A673 (cell line): Measurements from ENCODE around the gene FKBP5.

Source experiments
- EZH2 ChIP-seq: fragments of 200-600 bp; sonication (generic); IDR thresholded peaks from 2 replicates; pipeline ENCODE4 v1.6.1; 2017; ENCODE audit warnings: borderline replicate concordance, low read depth, mild to moderate bottlenecking, mixed read lengths, antibody characterized with exemption, low read length; ENCODE audit not compliant: poor library complexity, severe bottlenecking
- TF ChIP-seq, protein P1 (sequence below): fragments of 300-800, 200-600 bp; sonication (generic); conservative IDR thresholded peaks from 2 replicates; pipeline ENCODE4 v1.5.1; 2017; ENCODE audit warnings: low read depth, mild to moderate bottlenecking, antibody characterized with exemption, low read length, moderate library complexity, mixed read lengths

DNA sequence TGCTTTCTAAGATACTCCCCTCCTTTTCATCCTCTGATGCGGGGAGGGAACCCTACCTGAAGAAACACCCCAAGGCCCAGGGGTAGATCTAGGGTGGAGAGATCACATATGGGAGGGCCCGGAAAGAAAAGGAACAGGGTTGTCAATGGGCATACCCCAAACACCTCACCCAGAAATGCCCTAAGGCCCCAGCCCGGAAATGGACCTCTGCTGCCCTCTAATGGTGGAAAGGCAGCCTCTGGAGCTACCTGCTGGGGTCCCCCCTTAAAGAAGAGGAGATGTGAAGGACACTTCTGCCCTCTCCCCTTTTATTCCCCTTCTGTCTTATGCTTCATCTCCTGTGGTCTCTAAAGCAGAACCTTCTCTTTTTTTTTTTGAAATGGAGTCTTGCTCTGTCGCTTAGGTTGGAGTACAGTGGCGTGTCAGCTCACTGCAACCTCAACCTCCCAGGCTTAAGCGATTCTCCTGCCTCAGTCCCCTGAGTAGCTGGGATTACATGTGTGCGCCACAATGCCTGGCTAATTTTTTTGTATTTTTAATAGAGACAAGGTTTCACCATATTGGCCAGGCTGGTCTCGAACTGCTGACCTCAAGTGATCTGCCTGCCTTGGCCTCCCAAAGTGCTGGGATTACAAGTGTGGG lies 47.7 kb upstream of the FKBP5 start:
- TF ChIP-seq, protein P1, sequence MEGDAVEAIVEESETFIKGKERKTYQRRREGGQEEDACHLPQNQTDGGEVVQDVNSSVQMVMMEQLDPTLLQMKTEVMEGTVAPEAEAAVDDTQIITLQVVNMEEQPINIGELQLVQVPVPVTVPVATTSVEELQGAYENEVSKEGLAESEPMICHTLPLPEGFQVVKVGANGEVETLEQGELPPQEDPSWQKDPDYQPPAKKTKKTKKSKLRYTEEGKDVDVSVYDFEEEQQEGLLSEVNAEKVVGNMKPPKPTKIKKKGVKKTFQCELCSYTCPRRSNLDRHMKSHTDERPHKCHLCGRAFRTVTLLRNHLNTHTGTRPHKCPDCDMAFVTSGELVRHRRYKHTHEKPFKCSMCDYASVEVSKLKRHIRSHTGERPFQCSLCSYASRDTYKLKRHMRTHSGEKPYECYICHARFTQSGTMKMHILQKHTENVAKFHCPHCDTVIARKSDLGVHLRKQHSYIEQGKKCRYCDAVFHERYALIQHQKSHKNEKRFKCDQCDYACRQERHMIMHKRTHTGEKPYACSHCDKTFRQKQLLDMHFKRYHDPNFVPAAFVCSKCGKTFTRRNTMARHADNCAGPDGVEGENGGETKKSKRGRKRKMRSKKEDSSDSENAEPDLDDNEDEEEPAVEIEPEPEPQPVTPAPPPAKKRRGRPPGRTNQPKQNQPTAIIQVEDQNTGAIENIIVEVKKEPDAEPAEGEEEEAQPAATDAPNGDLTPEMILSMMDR, result peak; percentile 92
- TF ChIP-seq EZH2, result no peak
